Breast epithelium (tissue), 3 donors: ENCODE measurements around the gene PWWP2A.

Source experiments
- CTCF ChIP-seq, 3 donors: fragments of 450-650 bp; IDR thresholded peaks; one replicate each; pipeline ENCODE4 v1.5.1; 2016 to 2017; ENCODE audit warnings: antibody characterized with exemption in 3 of 3, mild to moderate bottlenecking in 3 of 3, moderate library complexity in 3 of 3
- POLR2AphosphoS5 ChIP-seq, 3 donors: sonication (generic); formaldehyde crosslinking; IDR thresholded peaks; one replicate each; pipeline ENCODE4 v1.6.1; 2017; ENCODE audit warnings: antibody characterized with exemption in 3 of 3

- TF ChIP-seq CTCF (IDR thresholded peaks at IDR 0.05): no peak
- TF ChIP-seq POLR2AphosphoS5 (IDR thresholded peaks at IDR 0.05): no peak
Observed at GRCh38 chr5:160082614-160083500, 36.4 kb downstream of the PWWP2A start.
